Omental fat pad (tissue), 4 donors: ENCODE results near the gene SORCS1. TPM values are rescaled to one million over a fixed set of nuclear protein-coding genes. Genes with fewer than 3 reads are reported as not detected.

Source experiments
- ATAC-seq: fragments of 150-250 bp; one replicate; pipeline ENCODE4 v1.9.1; 2016; ENCODE audit warnings: mild to moderate bottlenecking, moderate library complexity; ENCODE audit not compliant: low FRiP score
- DNase-seq: peaks from one replicate; pipeline ENCODE4 v3.0.0-alpha.2; 2019; ENCODE audit warnings: low spot score
- CTCF ChIP-seq, 3 donors: fragments of 450-650 bp; IDR thresholded peaks; one replicate each; pipeline ENCODE4 v1.5.1; 2016 to 2017; ENCODE audit warnings: antibody characterized with exemption in 3 of 3, mild to moderate bottlenecking in 3 of 3, moderate library complexity in 2 of 3
- total RNA-seq, 4 donors: library from RNA; depleted of rRNA; stranded (reverse); fragments of >200 nt; gene quantifications; one replicate each; pipeline ENCODE4 v1.1.0, GENCODE V29; 2016

The SORCS1 gene
- total RNA-seq, 4 donors from 2014 or later: 0.09 to 1.3 (median 0.37) TPM

- no peak for DNase-seq
- TF ChIP-seq CTCF (IDR thresholded peaks at IDR 0.05): no peak
- ATAC-seq: no peak
Measured at GRCh38 chr10:107144490-107144889, 20.0 kb downstream of the SORCS1 start.

GRCh38 chr10:107141524-107142061, 22.9 kb downstream of the SORCS1 start:
- no peak for TF ChIP-seq CTCF (IDR thresholded peaks at IDR 0.05)
- no peak for DNase-seq
- ATAC-seq: no peak

- DNase-seq: no peak
- no peak for TF ChIP-seq CTCF (IDR thresholded peaks at IDR 0.05)
- no peak for ATAC-seq
Measured at GRCh38 chr10:107139237-107139636, 25.3 kb downstream of the SORCS1 start.

GRCh38 chr10:107133656-107134055, 30.9 kb downstream of the SORCS1 start:
- ATAC-seq (no peak), DNase-seq (no peak)
- TF ChIP-seq CTCF (IDR thresholded peaks at IDR 0.05): no peak

GRCh38 chr10:107129000-107129399, 35.5 kb downstream of the SORCS1 start:
- ATAC-seq (no peak), DNase-seq (no peak)
- TF ChIP-seq CTCF (IDR thresholded peaks at IDR 0.05): no peak

- no peak for TF ChIP-seq CTCF (IDR thresholded peaks at IDR 0.05)
- no peak for ATAC-seq
- no peak for DNase-seq
Measured at GRCh38 chr10:107126512-107127065, 37.9 kb downstream of the SORCS1 start.

GRCh38 chr10:107122703-107123102, 41.8 kb downstream of the SORCS1 start:
- no peak for TF ChIP-seq CTCF (IDR thresholded peaks at IDR 0.05)
- no peak for ATAC-seq

More at GRCh38 chr10:107122703-107123102, 41.8 kb downstream of the SORCS1 start:
- no peak for DNase-seq
